Measurements from ENCODE around the gene AHDC1.

AHDC1 gene

GRCh38 chr1:27572019-27572678, 31.8 kb downstream of the AHDC1 start:
- no peak overlapping the region for H3K4me3 ChIP-seq (ENCODE audit: low read length)
- no peak for DNase-seq (ENCODE audit: low read depth, low spot score)

GRCh38 chr1:27571439-27572018, 32.4 kb downstream of the AHDC1 start:
- H3K4me3 ChIP-seq (ENCODE audit: low read length) = no peak overlapping the region
- DNase-seq (ENCODE audit: low read depth, low spot score) = no peak

- DNase-seq (ENCODE audit: low read depth, low spot score) = no peak
- no peak overlapping the region for H3K4me3 ChIP-seq (ENCODE audit: low read length)
Measured at GRCh38 chr1:27570784-27571183, 33.2 kb downstream of the AHDC1 start.

- no peak overlapping the region for H3K4me3 ChIP-seq (ENCODE audit: low read length)
- DNase-seq (ENCODE audit: low read depth, low spot score) = no peak
Measured at GRCh38 chr1:27570356-27570755, 33.6 kb downstream of the AHDC1 start.

- DNase-seq (ENCODE audit: low read depth, low spot score) = no peak
- H3K4me3 ChIP-seq (ENCODE audit: low read length) = no peak overlapping the region
Measured at GRCh38 chr1:27569506-27570291, 34.2 kb downstream of the AHDC1 start.

GRCh38 chr1:27569088-27569460, 34.9 kb downstream of the AHDC1 start:
- DNase-seq (ENCODE audit: low read depth, low spot score) = no peak
- H3K4me3 ChIP-seq (ENCODE audit: low read length) = no peak overlapping the region

GRCh38 chr1:27568300-27569087, 35.5 kb downstream of the AHDC1 start:
- peak; percentile 90 for DNase-seq (ENCODE audit: low read depth, low spot score)
- peak overlapping the region; percentile 42 for H3K4me3 ChIP-seq (ENCODE audit: low read length)

GRCh38 chr1:27567971-27568299, 36.0 kb downstream of the AHDC1 start:
- H3K4me3 ChIP-seq (ENCODE audit: low read length) = peak overlapping the region; percentile 42
- no peak for DNase-seq (ENCODE audit: low read depth, low spot score)

GRCh38 chr1:27567146-27567526, 36.8 kb downstream of the AHDC1 start:
- no peak for DNase-seq (ENCODE audit: low read depth, low spot score)
- no peak overlapping the region for H3K4me3 ChIP-seq (ENCODE audit: low read length)

- no peak for DNase-seq (ENCODE audit: low read depth, low spot score)
- H3K4me3 ChIP-seq (ENCODE audit: low read length) = no peak overlapping the region
Measured at GRCh38 chr1:27566462-27567145, 37.3 kb downstream of the AHDC1 start.

- H3K4me3 ChIP-seq (ENCODE audit: low read length) = no peak overlapping the region
- DNase-seq (ENCODE audit: low read depth, low spot score) = no peak
Measured at GRCh38 chr1:27564710-27565649, 39.0 kb downstream of the AHDC1 start.

- H3K4me3 ChIP-seq (ENCODE audit: low read length) = no peak overlapping the region
- no peak for DNase-seq (ENCODE audit: low read depth, low spot score)
Measured at GRCh38 chr1:27563591-27564471, 40.1 kb downstream of the AHDC1 start.

- no peak overlapping the region for H3K4me3 ChIP-seq (ENCODE audit: low read length)
- DNase-seq (ENCODE audit: low read depth, low spot score) = no peak
Measured at GRCh38 chr1:27563341-27563590, 40.7 kb downstream of the AHDC1 start.

GRCh38 chr1:27562534-27563340, 41.2 kb downstream of the AHDC1 start:
- H3K4me3 ChIP-seq (ENCODE audit: low read length) = no peak overlapping the region
- DNase-seq (ENCODE audit: low read depth, low spot score) = no peak

- DNase-seq (ENCODE audit: low read depth, low spot score) = no peak
- H3K4me3 ChIP-seq (ENCODE audit: low read length) = no peak overlapping the region
Measured at GRCh38 chr1:27562021-27562420, 41.9 kb downstream of the AHDC1 start.

- no peak for DNase-seq (ENCODE audit: low read depth, low spot score)
- H3K4me3 ChIP-seq (ENCODE audit: low read length) = no peak overlapping the region
Measured at GRCh38 chr1:27561124-27561899, 42.6 kb downstream of the AHDC1 start.
